HuH-7.5 (cell line): ENCODE data around the gene KAT8.
"Not testable (repeated sequence)": the region's sequence is repeated elsewhere in the genome, so short reads cannot be mapped to it uniquely, and the experiment has no call there.

Experiments
- DNase-seq: peaks from one replicate; pipeline ENCODE4 v3.0.0; 2011; ENCODE audit warnings: low spot score

Gene KAT8

DNA sequence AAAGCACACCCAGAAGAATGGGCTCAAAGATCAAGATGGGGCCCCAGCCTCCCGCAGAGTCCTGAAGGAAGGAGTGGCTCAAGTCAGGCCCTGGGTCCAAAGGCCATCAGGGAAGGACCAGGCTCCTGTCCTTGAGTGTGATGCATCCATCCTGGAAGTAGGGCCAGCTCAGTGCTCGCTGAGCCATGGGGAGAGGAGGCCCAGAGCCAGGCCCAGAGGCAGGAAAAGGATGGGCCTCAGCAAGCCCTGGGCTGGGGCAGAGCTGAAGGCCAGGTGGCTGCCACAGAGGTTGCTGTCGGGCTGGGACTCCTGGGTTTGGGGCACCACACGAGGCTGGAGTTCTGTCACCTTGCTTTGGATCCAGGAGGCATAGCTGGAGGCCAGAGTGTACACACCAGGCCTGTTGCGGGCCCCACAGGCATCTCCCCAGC lies 14.4 kb downstream of the KAT8 start:
- no peak for DNase-seq

DNA sequence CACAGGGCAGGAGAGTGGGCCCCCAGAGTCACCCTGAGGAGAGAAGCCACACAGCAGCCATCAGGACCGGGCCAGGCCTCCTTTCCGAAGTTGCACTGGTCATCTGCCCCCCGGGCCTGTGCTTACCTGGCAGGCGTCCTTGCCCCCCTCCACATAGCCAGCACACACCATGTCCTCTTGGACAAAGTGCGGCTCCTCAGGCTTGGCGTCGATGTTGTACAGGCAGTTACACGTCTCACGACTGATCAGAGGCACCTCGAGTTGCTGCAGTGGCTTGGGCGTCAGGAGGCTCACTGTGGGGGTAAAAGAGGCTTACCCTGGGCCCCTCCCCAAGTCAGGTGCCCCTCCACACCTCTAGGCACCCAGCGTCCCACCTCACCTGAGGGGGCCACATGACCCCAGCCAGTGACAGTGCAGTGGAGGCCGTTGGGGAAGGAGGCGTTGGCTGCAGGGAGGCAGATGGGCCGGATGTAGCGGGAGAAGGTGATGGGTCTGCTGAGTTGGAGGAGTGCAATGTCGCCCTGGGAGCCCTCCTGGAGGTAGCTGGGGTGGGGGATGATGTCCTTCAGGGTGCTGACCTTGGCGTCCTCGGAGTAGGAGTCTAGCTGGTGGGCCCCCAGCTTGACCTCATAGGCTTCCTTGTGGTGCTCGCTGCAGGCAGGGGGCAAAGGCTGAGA lies 15.0 kb downstream of the KAT8 start:
- DNase-seq = no peak

DNA sequence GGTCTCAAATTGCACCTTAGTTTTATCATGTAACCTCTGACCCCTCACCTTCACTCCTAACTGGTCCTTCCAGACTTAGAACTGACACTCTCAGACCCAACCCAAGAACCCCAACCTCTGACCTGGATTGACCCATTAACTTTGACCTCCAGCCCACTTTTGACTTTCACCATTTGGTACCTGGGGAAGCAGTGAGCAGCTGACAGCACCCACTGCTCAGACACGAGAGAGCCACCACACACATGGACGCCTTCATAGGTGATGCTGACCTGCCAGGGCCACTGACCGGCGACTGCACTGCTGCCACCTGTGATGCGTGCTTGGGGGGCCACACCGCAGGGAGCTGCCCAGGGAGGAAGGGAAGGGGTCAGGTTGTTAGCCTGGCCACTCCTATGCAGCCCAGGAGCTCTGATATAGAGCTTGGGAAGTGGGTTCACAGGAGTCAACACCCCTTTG lies 15.6 kb downstream of the KAT8 start:
- DNase-seq = no peak

DNA sequence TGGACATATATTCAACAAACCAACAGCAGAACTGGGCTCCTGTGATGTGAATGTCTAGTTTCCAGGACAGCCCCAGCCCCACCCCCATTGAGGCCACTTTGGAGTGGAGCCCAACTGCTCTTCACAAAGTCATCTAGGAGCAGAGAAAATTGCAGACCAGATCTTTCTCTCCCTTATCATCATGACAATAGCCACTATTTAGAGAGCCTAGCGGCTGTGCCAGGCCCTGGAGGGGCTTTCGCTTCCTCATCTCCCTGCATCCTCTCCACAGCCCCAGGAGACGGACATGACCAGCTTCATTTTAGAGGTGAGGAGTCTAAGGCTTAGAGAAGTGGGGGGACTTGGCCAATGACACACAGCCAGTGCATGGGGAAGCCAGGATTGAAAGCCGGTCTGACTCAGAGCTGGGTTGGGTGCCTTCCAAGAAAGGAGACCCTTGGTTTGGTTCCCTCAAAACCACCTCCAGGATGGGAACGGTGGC lies 16.7 kb downstream of the KAT8 start:
- DNase-seq = no peak

DNA sequence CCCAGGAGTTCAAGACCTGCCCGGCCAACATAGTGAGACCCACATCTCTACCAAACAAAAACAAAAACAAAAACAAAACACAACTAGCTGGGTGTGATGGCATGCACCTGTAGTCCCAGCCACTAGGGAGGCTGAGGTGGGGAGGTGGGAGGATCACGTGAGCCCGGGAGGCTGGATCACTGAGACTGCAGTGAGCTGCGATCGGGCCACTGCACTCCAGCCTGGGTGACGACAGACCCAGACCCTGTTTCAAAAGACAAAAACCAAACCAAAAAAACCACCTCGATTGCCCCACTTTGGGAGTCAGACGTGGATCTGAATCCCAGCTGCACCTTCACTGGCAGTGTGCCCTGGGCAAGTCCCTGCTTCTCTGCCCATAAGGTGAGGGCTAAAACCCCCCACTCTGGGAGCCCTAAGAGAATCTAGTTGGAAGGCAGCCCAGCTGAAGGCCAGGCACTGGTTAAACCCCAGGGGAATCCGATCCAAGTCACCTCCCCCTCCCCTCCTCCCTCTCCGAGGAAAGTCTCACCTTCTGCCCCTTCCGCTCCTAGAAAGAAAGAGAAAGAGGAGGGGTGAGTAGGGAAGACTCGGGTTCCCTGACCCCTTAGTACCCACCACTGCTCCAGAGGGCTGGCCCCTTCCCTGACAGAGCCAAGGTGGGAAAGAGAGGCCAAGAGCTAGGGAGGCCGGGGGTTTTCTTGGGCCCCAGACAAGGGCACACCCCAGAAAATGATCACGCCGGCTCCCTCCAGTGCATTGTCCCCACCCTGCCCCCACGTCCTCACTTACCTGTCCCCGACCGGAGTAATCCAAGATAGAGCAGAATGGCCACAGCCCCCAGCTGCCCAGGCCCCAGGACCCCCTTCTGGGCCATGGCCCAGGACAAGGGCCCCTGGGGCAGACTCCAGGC lies 17.4 kb downstream of the KAT8 start:
- DNase-seq = no peak

DNA sequence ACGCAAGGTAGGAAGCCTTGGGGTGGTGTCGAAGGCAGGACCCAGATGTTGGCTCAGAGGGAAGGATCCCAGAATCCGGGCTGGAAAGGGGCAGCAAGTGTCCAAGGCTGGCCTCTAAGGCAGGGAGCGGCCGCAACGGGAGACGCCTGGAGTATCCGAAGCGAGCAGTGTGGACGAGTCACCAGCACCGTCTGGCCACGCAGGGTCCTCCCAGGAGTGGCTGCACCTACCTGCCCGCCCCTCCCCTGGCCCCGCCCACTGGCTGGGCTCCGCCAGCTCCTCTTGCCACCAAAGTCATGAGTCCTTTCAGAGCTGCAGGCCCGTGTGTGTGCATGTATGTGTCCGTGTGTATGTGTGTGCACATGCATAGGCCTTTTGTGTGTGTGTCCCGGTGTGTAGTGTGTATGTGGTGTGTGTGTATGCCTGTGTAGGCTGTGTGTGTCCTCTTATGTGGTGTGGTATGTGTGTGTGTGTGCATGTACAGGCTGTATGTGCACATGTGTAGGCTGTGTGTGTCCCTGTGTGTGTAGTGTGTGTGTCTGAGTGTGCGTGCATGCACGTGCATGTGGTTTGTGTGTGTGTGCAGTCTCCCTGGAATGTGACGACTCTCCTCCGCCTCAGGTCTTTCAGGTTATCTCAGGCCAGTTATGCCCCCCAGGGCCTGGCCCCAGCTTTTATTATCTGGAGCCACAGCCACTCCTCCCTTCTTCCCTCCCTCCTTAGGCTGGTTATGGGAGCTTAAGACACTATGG lies 18.2 kb downstream of the KAT8 start, which contains the start of gene PRSS8:
PRSS8 (minus strand) TSS at position 193 of the 752 bp plus-strand sequence. CDS start 229 bp downstream, outside the sequence.
- DNase-seq = no peak

DNA sequence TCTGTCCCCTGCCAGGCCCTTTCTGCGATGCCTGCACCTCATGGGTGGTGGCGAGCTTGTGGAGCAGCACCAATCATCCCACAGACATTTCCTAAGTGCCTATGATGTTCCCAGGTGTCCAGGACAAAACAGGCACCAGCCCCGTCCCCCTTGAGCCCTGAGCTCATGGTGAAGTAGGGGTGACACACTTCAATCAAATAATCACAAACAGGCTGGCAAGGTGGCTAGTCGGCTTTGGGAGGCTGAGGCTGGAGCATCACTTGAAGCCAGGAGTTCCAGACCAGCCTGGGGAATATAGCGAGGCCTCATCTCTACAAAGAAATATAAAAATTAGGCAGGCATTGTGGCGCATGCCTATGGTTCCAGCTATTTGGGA lies 18.8 kb downstream of the KAT8 start:
- no peak for DNase-seq

DNA sequence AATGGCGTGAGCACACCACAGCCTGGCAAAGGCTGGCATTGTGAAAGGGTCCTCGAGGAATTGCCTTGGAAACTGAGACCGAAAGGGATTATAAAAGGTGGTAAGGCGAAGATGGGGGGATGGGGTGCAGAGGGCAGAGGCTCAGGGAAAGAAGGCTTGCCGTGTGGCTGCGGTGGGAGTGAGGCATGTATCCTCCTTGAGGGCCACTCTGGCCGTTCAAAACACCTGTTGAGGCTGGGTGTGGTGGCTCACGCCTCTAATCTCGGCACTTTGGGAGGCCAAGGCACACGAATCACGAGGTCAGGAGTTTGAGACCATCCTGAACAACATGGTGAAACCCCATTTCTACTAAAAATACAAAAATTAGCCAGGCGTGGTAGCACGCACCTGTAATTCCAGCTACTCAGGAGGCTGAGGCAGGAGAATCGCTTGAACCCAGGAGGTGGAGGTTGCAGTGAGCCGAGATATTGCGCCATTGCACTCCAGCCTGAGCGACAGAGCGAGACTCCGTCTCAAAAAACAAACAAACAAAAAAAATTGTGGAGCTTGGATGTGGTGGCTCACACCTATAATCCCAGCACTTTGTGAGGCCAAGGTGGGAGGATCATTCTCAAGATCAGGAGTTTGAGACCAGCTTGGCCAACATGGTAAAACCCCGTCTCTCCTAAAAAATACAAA lies 19.5 kb downstream of the KAT8 start:
- DNase-seq = not testable (repeated sequence)

DNA sequence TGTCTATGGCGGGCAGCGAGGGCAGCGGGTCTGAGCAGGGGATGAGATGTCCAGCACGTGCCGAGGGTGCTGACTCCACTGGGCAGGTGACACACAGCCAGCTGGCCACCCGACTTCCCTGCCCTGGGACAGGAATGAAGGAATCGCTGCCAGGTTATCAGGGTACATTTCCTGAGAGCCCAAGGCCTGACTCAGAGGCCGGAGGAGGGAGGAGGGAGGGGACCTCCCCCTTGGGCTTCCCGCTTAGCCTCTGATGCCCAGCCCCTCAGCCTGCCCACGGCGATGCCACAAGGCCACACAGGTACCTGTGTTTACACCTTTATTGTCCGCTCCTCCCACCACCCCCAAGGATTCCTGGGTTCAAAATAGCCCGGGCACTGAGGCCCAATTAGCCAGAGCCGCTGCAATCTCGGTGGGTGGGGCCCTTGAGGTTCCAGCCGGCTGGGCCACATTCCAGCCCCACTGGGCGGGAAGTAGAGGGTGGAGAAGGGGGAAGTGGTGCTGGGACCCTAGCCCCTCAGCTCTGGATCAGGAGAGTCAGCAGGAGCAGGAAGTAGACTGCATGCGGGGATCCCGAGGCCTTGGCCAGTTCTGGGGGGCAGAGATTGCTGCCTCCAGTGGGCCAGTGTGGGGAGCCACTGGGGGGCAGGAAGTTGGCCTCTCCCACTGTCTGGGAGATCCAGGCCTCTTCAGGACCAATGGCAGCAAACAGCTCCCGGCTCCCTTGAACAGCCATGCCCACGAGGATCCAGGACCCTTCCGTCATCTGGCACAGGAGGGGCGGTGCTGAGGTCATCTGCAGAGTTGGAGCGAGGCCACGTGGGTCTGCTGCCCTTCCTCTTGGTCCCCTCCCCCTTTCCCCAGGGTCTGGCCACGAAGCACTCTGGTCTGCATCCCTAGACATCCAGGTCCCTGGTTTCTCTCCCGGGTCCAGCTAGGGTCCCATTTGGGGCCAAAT lies 21.4 kb downstream of the KAT8 start:
- DNase-seq = no peak

DNA sequence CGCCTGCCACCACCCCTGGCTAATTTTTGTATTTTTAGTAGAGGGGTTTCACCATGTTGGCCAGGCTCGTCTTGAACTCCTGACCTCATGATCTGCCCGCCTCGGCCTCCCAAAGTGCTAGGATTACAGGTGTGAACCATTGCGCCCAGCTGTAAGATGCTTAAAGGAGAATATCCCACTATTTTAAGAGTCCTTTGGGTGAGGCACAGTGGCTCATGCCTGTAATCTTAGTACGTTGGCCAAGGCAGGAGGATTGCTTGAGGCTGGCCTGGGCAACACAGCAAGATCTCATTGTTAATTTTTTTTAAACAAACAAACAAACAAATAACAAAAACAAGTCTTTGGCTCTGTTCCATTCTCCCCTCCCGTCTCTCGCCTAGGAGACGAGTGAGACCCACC lies 23.6 kb downstream of the KAT8 start:
- DNase-seq = not testable (repeated sequence)

DNA sequence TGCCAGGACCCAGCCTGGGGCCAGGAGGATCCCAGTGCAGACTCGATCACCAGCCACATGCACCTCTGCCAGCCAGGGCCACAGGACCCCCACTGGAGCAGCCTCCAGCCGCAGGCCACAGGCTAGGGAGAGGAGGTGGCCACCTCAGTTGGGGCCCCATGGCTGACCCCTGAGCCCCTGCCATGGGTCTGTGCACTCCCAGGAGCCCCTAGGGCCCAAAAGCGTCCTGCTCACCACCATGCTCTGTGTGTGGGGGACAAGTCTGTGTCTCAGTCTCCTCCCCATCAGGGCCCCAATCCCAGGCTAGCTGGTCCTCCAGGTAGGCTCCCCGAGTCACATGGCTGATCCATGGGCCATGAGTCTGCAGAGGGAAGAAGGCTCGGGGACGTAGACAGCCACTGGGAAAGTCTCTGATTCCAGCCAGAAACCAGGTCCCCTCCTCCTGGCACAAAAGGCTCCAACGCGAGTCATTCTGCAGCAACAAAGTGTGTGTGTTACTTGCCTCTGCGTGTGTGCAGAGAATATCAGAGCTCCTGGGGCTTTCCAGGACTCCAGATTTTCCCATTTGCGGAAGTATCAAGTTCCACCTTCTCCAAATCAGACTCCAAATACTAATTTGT lies 24.1 kb downstream of the KAT8 start:
- no peak for DNase-seq

DNA sequence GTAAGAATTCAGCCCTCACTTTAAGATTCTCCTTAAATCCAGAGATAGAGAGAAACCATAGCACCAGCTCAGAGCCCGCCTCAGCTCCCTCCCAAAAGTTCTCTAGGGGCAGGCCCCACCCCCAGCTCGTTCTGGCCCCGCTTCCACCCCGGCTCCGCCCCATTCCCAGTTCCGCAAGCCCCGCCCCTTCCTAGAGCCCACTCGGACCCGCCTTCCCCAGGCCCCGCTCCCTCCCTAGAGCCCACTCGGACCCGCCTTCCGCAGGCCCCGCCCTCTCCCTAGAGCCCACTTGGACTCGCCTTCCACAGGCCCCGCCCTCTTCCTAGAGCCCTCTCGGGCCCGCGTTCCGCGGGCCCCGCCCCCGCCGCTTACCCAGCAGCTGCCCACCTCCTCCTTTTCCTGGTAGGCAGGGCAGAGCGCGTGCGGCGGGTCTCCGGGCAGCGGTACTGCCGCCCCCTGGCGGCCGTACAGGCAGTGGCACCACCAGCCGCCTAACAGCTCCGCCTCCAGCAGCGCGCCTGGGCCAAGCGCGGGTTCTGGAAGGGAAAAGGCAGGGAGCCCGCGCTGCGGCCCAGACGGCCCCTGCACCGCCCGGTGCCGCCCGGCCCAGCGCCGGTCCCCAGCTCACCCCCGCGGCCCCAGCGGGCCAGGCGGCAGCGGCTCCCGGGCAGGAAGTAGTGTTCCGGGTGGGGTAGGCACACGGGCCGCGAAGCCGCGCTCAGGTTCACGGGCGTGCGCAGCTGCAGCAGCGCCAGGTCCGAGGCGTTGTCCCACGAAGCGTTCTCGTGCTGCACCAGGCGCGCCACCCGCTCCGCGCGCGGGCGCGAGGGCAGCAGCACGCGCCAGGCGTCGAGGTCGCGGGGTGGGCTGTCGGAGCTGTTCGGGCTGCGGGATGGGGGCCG lies 24.9 kb downstream of the KAT8 start:
- DNase-seq = peak; percentile 99

DNA sequence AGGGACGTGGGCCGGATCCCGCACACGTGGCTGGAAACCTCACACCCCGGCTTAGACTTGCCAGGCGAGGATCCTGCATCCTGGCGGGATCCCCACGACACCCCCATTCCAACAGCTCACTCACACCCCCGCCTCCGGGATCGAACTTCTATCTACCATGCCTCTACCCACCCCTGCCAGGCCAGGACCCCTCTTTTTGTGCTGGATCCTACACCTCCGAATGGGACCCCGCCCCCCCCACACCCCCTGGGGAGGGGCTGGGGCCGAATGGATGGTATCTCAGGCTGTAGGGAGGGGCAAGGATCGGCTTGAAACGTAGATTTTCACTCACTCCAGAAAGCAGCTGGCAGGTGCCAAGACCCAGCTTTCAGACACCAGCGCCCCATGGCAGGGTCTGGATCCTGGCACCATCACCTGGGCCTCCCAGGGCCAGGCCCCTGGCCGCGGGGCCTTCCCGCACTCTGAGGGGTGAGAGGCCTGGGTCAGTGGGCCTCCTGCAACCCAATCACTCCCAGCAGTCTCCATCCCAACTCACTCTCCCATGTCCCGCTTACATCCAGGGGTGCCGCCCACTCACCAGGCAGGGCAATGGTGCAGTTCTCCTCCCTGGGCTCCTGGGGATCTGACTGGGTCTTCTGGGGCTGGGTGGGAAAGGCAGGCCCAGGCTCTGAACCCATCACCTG lies 25.7 kb downstream of the KAT8 start:
- no peak for DNase-seq

DNA sequence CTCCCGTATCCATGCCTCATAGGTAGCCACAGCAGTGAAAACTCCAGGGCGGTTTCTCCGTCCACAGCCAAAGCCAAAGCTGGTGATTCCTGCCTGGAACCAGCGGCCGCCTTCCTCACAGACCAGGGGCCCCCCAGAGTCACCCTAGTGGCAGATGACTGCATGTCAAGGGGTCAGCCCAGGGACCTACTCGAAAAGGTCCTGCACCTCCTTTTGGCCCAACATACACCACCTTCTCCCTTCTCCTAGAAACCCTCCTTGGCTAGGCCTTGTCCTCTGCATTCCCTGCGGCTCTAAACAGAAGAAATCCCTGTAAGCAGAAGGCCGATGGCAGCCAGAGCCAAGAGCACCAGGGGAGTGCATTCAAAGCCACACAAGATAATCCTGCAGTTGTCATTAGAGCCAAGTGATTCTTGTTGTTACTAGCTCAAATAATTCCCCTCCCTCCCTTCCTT lies 26.3 kb downstream of the KAT8 start:
- DNase-seq = no peak

DNA sequence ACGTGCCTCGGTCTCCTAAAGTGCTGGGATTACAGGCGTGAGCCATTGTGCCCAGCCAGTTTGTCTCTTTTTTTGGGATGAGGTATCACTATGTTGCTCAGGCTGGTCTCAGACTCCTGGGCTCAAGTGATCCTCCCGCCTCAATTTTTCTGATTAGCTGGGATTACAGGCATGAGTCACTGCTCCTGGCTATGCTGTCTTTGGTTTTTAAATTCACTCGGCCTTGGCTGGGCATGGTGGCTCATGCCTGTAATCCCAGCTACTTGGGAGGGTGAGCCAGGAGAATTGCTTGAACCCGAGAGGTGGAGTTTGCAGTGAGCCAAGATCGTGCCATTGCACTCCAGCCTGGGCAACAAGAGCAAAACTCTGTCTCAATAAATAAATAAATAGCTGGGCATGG lies 27.0 kb downstream of the KAT8 start:
- DNase-seq = not testable (repeated sequence)

DNA sequence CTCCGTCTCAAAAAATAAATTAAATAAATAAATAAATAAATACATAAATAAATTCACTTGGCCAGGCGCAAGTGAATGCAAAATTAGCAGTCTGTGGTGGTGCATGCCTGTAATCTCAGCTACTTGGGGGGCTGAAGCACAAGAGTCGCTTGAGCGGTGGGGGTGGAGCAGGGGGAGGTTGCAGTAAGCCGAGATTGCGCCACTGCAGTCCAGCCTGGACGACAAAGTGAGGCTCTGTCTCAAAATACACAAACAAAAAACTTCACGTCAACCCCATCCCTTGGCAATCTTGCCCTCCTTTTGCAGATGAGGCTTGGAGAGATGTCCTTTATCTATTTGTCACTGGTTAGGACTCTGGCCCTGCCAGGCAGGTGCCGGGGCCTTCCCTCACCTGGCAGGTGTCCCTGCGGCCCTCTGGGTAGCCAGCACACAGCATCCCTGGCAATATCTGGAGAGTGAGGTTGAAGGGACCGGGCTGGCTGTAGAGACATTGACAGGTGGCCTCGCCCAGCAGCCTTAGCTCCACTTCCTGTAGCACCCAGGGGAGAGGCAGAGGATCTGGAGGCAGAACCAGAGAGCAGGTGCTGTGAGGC lies 28.0 kb downstream of the KAT8 start:
- no peak for DNase-seq

DNA sequence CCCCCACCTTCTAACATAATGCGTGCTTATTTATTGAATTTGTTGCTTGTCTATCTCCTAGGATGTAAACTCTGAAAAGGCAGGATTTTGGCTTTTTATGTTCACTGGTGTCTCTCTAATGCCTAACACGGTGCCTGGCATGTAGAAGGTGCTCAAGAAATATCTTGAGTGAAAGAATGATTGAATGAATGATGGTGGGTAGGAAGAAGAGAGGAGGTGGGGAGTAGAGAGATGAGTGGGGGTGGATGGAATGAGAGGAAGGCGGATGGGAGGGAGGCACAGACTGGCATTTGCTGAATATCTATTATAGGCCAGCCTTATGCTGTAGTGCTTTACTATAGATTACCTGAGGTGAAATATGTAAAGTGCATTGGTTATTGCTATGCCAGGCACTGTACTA lies 30.1 kb downstream of the KAT8 start:
- no peak for DNase-seq

DNA sequence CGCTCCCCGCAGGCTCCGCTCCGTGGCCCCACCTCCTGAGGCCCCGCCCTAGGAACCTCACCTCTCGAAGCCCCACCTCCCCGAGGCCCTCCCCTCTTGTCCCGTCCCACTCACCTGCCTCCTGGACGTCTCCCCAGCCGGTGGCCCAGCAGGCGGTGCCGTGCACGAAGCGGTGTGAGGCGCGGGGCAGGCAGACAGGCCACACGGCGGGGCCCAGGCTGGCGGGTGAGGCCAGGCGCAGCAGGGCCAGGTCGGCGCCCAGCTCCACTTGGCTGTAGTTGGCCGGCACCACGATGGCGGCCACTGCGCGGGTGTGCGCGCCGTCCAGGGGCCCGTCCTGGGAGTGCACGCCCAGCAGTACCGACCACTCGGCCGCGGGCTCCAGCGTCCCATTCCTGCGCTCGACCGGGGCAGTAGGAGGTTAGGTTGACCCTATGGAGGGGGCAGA lies 30.8 kb downstream of the KAT8 start:
- DNase-seq = no peak
